Measurements from ENCODE around the gene CLMP.

DNA sequence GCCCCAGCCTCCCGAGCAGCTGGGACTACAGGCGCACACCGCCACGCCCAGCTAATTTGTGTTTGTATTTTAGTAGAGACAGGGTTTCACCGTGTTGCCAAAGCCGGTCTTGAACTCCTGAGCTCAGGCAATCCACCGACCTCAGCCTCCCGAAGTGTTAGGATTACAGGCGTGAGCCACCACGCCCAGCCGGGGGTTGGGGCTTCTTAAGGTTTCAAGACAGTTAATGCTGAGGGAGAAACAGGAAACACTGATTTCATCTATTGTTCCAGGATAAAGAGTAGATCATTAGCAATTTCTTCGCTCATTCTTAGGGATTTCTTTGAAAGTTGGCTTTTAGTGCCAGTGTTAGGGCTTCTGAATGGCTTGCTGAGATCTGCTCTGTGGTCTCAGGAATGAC is 21.2 kb upstream of the CLMP start:
- no peak for TF ChIP-seq POLR2A (IDR thresholded peaks at IDR 0.05)
- TF ChIP-seq, protein P1, sequence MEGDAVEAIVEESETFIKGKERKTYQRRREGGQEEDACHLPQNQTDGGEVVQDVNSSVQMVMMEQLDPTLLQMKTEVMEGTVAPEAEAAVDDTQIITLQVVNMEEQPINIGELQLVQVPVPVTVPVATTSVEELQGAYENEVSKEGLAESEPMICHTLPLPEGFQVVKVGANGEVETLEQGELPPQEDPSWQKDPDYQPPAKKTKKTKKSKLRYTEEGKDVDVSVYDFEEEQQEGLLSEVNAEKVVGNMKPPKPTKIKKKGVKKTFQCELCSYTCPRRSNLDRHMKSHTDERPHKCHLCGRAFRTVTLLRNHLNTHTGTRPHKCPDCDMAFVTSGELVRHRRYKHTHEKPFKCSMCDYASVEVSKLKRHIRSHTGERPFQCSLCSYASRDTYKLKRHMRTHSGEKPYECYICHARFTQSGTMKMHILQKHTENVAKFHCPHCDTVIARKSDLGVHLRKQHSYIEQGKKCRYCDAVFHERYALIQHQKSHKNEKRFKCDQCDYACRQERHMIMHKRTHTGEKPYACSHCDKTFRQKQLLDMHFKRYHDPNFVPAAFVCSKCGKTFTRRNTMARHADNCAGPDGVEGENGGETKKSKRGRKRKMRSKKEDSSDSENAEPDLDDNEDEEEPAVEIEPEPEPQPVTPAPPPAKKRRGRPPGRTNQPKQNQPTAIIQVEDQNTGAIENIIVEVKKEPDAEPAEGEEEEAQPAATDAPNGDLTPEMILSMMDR (IDR thresholded peaks at IDR 0.05): no peak

Data from body of pancreas (tissue), 4 donors.